NCI-H345 (cell line): Measurements from ENCODE around the gene OSBPL2.

ENCODE experiments used
- DNase-seq: peaks from one replicate; lab custom pipeline; 2025; lab: John Stamatoyannopoulos, UW

OSBPL2 gene

GRCh38 chr20:62222266-62222850 is 16.0 kb upstream of the OSBPL2 start:
- DNase-seq = no peak

- DNase-seq = no peak
These were observed 15.3 kb upstream of the OSBPL2 start for GRCh38 chr20:62222972-62223371.

DNA sequence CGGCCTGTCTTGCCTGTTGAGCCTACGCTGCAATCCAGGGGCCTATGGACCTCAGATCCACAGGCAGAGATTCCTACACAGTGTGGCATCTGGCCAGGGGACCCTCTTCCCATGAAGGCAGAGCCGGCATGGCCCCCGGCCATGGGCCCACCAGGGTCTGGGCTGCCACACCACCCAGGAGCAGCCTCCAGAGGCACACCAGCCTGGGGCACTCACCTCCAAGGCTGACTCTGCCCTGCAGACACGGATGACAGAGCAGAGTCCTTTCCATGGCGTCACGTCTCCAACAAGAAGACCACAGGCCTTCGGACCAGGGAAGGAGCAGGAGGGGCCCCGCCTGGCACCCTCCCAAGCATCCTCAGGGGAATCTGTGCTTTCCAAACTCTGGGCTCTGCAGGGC is 14.8 kb upstream of the OSBPL2 start:
- DNase-seq = no peak

DNA sequence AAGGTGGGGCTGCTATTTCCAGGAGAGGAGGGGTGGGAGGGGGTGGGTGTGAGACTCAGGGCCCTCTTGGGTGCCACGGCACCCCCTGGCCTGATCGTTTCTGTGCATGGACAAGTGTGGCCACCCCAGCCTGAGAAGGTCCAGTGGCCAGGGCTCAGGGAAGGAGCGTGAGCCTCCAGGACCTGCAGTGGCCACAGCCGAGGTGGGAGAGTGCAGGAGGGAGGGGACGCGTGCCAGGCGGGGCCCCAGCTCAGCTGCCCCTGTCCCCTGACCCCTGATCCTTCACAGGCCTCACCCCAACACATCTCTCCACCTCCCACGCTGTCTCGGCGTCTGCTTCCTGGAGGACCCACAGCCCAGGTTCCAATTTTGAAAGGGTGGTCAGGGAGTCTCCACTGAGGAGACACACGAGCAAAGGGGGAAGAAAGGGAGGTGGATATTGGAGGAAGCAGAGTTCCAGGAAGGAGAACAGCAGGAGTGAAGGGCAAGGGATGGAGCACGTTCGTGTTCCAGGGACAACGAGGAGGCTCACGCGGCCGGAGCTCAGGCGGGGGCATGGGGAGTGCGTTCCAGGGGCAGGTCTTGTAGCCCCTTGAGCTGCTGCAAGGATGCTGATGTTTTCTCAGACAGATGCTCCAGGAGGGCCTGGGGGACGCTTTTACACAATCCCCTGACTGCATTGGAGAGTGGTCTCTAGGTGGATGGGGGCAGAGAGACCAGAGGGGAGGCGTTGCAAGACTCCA is 14.0 kb upstream of the OSBPL2 start:
- DNase-seq = no peak

DNA sequence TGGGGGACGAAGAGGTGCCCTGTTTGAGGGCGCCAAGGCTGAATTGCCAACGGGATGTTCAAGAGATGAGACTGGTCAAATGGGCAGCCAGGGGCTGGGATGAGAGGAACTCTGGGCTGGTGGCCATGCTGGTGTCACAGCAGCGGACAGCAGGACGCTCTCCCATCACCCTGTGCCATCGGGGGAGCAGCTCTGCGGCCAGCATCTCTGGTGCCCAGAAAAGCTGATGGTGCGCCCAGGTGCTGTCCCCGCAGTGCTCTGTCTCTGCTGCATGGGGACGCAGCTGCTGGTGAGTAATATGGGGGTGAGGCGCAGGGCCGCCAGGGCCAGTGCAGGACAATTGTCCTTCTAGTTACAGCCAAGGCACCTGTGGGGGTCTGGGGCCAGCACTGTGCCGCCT is 13.3 kb upstream of the OSBPL2 start:
- no peak for DNase-seq

DNA sequence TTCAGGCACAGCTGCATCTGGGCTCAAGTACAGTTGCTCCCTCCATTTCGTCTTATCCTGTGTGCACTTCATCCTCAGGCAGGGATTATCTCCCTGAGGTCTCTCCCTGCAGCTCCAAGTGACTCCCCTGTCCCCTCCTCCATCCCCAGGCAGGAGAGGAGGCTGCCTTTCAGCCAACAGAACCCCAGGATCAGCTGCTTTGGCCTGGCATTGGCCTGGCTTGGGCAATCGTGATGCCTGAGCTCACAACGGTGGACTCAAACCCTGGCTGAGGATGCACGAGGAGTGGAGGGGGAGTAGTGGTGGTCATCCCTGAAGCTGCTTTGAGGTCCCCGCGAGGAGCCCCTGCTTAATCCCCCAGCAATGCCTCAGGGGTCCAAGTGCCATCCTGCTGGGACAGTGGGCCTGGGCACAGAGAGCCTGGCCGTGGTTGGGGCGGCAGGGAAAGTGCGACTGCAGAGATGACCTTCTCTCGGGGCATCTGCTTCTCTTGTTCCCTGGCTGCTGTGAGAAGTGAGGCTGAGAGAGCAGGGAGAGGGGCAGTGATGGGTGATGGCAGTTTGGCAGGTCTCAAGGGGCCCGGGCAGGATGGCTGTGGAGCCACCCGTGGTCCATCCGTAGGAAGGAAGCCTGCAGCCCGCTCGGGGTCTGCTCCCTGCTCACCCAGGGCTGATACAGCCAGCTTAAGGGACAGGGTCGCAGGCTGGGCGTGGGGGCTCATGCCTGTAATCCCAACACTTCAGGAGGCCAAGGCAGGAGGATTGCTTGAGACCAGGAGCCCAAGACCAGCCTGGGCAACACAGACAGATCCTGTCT is 12.3 kb upstream of the OSBPL2 start:
- DNase-seq = no peak

- no peak for DNase-seq
These were observed 11.4 kb upstream of the OSBPL2 start for GRCh38 chr20:62226707-62227590.

- DNase-seq = no peak
These were observed 10.7 kb upstream of the OSBPL2 start for GRCh38 chr20:62227591-62227976.

DNA sequence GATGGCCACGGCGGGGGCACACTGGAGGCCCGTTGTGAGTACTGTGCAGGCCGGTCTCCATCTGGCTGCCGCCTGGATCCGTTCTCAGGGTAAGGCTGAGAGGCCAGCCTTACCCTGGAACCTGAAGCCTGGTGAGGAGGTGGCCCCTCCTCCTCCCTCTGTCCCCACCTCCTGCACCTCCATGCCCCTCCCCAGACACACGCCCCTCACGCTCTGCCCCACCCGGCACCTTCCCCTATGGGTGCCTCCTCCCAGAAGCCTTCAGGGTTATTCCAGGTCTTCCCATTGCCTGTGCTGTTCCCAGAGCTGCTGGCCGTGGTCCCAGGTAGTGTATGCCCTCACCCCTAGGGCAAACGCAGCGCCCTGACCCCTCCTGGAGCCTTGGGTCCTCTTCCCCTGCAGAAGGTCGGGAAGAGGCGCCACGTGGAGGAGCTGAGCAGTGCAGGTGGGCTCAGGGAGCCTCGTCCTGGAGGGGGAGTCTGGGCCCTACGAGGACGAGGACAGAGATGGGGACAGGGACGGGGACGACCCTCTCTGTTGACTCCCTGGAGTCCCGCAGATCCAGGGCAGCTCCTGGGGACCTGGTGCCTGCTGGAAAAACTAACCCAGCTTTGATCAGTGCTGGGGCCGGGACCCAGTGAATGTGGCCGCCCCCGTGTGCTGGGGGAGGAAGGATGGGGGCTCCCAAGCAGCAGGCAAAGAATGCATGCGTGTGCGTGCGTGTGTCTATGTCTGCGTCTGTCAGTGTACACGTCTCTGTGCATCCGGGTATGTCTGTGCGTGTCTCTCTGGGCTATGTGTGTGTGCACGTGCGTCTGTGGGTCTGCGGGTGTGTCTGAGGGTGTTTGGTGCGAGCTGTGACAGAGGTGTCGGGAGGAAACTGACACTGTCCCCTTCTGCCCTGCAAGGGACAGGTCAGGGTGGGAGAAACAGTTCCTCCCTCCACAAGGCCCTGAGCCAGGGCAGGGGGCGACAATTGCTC is 10.1 kb upstream of the OSBPL2 start:
- DNase-seq = no peak

DNA sequence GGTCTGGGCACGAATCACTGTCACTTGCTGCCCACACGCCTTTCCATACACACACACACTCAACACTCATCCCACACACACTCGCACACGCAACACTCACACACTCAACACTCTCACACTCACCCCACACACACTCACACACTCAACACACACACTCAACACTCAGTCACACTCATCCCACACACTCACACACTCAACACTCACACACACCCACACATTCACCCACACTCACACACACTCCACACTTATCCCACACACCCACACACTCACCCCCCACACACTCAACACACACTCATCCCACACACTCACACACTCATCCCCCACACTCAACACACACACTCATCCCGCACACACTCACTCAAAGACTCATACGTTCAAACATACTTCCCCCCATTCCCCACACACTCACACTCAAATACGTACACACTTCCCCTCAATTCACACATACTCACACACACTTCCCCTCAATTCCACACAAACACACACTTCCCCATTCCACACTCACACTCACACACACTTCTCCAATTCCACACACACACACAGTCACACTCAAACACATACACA is 9.3 kb upstream of the OSBPL2 start:
- no peak for DNase-seq

DNA sequence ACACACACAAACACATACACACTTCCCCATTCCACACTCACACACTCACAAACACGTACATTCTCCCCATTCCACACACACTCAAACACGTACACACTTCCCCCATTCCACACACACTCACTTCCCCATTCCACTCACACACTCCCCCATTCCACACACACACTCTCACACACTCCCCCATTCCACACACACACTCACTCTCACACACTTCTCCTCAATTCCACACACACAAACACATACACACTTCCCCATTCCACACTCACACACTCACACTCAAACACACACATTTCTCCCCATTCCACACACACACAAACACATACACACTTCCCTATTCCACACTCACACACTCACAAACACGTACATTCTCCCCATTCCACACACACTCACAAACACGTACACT is 8.7 kb upstream of the OSBPL2 start:
- no peak for DNase-seq

DNA sequence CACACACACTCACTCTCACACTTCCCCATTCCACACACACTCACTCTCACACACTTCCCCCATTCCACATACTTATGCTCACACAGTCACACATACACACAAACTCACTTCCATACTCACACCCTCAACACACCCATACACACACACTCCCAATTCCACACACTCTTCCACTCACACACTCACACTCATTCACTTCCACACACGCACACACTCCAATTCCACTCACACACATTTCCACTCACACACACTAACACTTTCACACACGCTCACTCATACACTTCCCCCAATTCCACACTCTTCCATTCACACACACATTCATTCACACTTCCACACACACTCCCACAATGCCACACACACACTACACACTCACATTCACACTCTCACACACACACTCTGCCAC is 8.0 kb upstream of the OSBPL2 start:
- no peak for DNase-seq

DNA sequence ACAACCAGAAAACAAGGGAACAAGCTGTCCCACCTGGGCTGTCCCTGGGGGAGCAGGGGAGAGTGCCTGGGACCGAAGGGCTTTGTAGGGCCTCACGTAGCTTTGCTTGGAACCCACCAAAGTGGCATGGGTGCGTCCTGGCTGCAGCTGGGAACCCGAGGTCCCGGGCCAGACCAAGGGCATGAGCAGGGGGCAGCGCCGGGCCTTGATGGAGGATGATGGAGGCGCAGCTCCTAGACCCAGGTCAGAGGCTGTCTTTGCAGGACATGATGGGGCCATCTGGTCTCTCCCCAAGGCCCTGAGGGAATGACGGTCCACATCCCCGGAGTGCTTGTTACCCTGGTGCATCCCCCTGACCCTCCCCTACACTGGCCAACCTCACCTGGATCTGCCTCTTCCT is 7.6 kb upstream of the OSBPL2 start:
- DNase-seq = no peak

DNA sequence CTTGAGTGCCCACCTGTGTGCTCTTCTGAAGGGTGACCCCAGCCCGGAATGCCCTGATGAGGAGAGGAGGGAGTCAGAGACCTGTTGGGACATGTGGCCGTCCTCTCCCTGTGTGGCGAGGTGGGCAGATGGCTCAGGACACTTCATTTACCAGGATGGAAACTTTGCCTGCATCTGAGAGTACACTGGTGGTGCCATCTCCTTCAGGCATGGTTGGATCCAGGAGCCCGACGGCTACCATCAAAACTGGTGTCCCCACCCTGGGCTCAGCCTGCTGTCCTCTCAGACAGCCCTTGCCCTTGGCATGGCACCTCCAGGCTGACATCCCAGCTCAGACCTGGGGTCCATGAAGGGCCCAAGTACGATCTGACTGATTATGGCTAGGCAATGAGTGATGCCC is 7.0 kb upstream of the OSBPL2 start:
- no peak for DNase-seq

- no peak for DNase-seq
These were observed 6.1 kb upstream of the OSBPL2 start for GRCh38 chr20:62232194-62232593.

DNA sequence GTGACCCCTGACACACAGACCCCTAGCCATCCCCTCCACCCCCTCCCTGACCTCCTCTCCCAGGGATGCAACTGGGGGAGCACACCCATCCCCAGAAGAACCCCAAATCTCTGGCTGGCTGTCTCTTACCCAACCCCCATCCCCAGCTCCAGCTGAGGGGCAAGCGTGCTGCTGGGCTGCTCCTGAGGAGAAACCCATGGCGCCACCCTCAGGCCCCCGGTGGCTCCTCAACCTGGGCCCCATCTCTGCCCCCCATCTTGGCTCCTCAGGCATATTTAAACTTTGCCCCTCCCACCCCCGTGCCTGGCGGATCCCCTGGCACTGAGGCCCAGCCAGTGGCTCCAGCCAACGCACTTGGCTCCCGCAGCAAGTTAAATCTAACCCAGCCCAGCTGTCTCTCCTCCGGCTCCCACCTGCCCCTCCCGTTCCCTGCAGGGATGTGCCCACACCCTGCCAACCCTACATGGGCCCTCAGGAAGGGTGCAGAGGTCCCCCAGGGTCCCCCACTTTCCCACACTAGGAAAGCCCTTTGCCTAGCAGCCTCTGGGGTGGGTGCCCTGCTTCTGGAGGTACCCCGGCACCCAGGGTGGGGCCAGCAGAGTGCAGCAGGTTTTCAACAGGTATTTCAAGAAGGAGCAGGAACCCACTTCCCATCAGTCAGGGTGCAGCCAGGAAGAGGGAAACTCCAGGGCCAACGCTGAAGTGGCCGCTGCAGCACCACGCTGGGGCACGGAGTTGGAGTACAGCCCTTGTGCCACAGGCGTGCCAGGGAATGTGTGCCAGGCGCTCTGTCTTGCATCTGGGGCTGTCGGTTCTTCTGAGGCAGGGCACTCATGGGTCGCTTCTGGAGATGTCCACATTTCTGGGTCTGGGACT is 5.3 kb upstream of the OSBPL2 start:
- DNase-seq = no peak

- DNase-seq = no peak
These were observed 4.6 kb upstream of the OSBPL2 start for GRCh38 chr20:62233684-62234083.

GRCh38 chr20:62234339-62234738 is 4.0 kb upstream of the OSBPL2 start:
- DNase-seq = no peak

GRCh38 chr20:62235001-62235776 is 3.1 kb upstream of the OSBPL2 start:
- DNase-seq = no peak
